ENCODE measurements around the gene DIDO1. TPM values are rescaled to one million over a fixed set of nuclear protein-coding genes. Genes with fewer than 3 reads are reported as not detected.
"Not testable (repeated sequence)": the region's sequence is repeated elsewhere in the genome, so short reads cannot be mapped to it uniquely, and the experiment has no call there.

Gene DIDO1
- total RNA-seq, 1 donor = 66.5 TPM

DNA sequence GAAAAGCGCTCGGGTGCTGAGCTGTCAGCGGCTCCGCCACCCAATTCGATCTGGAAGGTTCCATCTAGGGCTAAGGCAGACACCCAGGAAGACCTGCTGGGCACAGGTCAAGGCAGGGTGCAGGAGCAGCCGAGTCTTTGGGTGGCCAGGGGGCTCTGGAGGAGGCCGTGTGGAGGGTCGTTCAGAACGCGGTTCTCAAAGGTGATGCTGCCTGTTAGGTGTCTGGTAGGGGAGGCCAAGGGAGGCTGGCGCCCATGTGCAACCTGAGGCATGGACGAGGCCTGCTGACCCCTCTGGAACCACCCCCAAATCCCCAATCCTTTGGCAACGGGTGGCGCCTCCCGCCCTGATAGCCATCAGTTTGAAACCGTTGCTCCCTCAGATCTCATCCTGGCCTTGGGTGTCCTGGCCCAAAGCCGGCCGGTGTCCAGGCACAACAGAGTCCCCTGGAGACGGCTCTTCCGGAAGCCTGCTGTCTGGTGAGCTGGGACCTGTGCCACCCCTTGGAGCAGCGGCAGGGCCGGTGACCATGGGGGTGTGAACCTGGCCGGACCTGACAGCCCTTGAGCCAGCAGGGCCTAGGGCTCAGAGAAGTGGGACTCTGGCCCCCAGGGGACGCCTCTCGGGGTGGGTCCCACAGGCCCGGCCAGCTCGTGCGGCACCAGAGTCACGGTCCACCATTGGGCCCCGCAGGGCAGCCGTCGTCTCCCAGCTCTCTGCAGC, 36.7 kb upstream of the DIDO1 start:
- DNase-seq (ENCODE audit: low read depth in 2 of 3, low spot score in 2 of 3) = no peak

DNA sequence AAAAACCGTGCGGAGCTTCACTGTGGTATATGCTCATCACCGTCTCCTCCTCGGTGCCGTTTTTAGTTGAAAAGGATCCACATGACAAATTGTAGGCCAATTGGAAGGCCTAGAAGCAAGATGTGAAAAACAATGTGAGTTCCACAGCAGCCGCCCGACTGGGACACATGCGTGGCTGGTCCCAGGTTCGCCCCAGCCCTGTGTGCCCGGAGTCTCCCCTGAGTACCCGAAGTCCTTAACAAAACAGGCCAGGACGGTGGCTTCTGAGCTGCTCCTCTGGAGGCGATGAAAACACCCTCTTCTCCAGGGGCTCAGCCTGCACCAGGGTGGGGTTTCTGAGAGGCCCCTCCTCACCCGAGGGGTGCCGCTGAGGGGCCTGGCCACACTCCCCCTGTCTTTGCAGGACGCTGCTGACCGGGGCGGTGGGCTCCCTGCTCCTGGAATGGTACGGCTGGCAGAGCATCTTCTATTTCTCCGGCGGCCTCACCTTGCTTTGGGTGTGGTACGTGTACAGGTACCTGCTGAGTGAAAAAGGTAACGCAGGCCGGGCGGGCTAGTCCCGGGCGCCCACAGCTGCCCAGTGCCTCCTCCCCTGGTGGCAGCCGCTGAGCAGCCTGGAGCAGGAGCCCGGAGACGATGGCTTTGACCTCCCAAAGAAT, 36.0 kb upstream of the DIDO1 start:
- DNase-seq (ENCODE audit: low read depth in 2 of 3, low spot score in 2 of 3) = no peak

DNA sequence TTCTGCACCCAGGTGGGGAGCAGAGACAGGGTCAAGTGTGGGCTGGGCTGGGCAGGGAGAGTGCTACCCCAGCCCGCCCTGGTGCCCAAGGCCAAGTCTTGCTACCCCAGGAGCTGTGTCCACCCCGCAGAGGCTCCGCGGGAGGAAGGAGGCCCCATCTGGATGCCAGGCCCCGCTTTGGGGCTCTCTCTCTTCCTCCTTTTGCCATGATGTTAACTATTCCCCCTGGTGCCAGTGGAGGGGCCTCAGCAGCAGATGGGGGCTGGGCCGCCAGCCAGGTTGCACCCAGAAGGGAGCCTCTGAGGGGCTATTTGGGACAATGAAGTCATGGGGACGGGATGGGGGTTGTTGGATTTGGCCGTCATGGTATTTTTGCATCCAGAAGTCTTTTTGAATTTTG, 35.5 kb upstream of the DIDO1 start:
- DNase-seq (ENCODE audit: low read depth in 2 of 3, low spot score in 2 of 3) = no peak

DNA sequence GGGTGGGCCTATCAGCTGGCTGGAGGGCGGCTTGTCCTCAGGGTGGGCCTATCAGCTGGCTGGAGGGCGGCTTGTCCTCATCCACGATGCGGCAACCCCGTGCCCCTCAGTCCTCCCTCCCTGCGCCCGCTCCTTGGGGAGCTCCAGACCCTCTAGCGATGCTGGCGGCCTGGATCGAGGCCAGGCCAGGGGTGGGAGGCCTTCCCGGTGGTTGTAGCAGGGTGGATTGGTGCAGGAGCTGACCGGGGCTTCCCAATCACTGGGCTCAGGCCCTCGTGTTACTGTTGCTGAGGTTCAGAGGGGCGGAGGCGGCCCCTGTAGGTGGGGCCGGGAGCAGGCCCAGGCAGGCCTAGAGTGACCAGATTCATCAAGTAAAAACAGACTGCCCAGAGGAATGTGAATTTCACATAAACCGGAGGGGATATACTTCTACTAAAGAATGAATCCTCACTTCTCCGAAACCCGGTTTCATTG, 35.0 kb upstream of the DIDO1 start:
- no peak for DNase-seq (ENCODE audit: low read depth in 2 of 3, low spot score in 2 of 3)

DNA sequence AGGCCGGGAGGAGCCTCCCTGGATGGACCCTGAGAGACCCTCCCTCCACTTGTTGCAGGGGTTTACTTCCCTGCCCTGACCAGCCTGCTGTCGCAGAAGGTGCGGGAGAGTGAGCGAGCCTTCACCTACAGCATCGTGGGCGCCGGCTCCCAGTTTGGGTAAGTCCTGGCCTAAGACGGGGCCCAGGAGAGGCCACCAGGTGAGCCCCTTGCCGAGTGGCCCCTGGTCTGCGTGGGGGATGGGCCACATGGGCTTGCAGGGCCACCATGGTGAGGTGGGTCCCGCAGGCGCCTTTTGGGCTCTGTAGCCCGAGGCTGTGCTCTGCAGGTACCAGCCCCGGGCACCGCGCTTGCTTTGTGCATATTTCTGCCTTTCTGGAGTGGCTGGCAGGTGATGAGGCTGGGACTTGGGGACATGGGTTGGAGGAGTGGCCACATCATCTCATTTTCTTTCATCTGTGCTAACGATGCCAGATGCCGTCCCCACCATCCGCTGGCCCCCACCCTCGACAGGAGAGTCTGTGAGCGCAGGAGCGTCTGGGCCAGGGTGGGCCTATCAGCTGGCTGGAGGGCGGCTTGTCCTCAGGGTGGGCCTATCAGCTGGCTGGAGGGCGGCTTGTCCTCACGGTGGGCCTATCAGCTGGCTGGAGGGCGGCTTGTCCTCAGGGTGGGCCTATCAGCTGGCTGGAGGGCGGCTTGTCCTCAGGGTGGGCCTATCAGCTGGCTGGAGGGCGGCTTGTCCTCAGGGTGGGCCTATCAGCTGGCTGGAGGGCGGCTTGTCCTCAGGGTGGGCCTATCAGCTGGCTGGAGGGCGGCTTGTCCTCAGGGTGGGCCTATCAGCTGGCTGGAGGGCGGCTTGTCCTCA, 34.4 kb upstream of the DIDO1 start:
- not testable (repeated sequence) for DNase-seq (ENCODE audit: low read depth in 2 of 3, low spot score in 2 of 3)

DNA sequence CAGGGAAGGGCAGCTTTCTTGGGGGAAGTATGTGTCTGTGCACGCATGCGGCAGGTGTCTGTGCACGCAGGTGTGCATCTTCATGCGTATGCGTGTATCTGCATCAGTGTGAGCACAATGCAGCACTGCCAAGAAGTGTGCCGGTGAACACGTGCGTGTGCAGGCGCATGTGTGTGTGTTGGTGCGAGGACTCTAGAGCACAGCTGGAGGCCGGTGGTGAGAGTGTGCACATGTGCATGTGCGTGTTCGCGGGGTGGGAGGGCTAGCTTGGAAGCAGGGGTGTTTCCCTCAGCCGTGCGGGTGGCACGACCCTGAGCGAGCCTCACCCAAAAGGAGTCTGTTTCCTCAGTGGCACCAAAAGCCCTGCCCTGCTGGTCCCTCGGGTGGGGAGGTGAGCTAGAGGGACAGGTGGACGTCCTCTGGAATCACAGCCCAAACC, 33.7 kb upstream of the DIDO1 start:
- no peak for DNase-seq (ENCODE audit: low read depth in 2 of 3, low spot score in 2 of 3)

DNA sequence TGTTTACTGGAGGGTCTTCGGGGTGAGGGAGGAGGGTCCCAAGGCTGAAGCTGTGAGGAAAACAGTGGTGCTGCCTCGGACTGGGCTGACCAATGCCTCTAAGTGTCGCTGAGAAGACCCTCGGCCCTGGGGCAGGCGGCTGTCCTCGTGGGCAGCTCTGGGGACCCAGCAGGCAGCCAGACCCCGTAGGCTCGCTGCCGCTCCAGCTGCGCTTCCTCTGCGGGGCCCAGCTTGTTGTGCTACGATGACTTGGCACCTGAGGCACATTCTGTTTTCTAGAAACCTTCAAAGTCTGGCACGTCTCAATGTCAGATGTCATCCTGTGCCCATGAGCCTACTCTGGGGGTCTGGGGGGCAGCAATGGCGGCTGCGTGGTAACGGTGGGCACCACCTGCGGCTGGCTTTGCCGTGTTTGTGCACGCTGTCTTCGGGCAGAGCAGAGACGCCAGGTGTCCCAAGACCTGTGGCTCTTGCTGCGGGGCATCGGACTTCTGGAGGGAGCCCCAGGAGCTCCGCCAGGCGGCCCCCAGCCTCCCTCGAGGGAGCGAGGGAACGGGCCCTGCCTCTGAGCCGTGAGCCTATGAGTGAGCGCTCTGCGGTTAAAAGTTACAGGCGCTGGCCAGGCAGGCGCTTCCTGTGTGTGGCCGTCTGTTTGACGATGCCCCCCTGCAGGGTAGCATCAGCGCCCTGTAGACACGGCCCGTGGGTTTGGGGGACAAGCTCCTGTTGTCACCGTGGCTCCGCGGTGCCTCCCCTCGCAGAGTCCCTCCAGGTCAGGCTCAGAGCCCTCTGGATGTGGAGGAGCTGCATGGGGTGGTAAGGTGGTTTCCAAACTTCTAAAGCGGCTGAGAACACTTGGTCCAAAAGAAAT, 33.0 kb upstream of the DIDO1 start:
- peak in 2 of 3 donors; percentile 72 to 86 for DNase-seq (ENCODE audit: low read depth in 2 of 3, low spot score in 2 of 3)

DNA sequence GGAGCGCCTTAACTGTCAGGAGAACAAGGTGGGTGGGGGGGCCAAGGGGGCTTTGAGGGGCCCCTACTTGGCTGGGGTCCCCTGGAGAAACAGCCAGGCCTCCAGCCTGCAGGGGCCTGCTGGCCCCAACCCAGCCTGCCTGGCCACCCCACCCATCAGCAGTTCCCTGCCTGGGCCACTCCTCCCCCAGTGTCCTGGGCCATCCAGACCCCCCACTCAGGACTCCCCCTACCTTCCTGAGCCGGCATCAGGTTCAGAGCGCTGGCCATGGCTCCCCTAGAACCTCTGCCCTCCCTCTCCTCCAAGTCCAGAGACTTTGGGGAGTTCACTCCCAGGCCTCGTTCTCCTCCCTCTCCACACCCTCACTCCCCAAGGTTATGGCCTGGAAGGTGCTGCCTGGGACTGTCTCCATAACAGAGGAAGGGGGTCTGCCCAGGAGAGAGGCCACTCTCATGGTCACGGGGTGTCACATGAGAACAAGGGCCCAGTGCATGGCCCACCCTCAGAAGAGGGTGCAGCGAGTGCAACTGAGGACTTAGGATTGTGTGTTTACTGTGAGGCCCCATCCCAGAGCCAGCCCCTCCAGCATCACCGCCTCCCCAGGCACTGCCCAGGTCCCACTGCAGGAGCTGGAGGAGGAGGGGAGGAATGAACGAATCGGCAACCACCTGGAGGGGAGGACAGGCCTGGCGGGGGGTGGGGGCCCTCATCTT, 32.2 kb upstream of the DIDO1 start:
- no peak for DNase-seq (ENCODE audit: low read depth in 2 of 3, low spot score in 2 of 3)

DNA sequence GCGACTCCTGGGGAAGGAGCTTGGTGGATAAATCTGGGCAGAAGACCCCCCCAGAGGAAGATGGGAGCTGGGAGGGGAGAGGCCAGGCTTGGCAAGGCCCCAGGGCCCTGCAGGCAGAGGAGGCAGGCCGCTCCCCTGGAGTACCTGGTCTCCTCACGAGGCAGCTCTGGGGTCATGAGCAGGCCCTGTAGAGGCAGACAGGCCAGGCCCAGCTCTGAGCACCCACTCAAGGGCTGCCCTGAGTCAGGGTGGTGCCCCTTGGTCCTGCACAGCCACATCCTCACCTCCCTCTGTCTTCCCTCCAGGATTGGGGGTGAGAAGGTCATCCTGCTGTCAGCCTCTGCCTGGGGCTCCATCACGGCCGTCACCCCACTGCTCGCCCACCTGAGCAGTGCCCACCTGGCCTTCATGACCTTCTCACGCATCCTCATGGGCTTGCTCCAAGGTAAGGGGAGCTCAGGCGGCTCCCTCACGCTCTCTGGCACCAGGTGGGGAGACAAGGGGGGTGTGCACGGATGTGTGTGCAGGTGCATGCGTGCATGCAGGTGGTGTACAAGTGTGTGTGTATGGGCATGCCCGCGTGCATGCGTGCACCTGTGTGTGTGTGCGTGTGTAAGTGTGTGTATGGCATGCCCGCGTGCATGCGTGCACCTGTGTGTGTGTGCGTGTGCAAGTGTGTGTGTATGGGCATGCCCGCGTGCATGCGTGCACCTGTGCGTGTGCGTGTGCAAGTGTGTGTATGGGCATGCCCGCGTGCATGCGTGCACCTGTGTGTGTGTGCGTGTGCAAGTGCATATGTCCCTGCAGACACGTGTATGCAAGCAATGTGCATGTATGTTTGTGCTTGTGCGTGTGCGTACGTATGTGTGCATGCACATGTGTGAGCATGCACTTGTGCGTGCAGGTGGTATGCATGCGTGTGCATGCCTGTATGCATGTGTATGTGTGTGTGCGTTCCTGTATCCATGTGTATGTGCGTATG, 31.1 kb upstream of the DIDO1 start:
- no peak for DNase-seq (ENCODE audit: low read depth in 2 of 3, low spot score in 2 of 3)

DNA sequence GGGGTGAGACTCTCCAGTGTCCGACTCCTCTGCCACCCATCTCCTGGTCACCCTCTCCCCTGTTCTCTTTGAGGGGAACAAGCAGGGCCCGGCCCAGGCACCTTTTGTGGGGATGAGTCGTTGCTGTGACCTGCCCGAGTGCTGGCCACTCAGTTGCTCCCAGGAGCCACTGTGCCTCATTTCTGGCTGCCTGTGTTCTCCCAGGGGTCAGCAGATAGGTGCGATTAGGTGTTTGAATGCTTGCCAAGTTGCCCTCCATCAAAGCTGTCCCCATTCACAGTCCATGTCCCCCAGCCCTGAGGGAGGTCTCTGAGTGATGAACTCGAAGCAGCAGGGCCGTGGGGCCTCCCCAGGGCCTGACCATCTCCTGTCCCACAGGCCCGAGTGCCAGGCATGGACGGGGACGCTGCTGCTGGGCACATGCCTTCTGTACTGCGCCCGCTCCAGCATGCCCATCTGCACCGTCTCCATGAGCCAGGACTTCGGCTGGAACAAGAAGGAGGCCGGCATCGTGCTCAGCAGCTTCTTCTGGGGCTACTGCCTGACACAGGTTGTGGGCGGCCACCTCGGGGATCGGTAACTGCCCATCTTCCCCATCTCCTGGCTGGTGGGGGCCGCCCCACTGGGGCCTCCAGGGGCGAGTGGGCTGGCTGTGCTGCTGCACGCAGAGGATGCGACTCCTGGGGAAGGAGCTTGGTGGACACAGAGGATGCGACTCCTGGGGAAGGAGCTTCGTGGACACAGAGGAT, 30.3 kb upstream of the DIDO1 start:
- DNase-seq (ENCODE audit: low read depth in 2 of 3, low spot score in 2 of 3) = no peak

DNA sequence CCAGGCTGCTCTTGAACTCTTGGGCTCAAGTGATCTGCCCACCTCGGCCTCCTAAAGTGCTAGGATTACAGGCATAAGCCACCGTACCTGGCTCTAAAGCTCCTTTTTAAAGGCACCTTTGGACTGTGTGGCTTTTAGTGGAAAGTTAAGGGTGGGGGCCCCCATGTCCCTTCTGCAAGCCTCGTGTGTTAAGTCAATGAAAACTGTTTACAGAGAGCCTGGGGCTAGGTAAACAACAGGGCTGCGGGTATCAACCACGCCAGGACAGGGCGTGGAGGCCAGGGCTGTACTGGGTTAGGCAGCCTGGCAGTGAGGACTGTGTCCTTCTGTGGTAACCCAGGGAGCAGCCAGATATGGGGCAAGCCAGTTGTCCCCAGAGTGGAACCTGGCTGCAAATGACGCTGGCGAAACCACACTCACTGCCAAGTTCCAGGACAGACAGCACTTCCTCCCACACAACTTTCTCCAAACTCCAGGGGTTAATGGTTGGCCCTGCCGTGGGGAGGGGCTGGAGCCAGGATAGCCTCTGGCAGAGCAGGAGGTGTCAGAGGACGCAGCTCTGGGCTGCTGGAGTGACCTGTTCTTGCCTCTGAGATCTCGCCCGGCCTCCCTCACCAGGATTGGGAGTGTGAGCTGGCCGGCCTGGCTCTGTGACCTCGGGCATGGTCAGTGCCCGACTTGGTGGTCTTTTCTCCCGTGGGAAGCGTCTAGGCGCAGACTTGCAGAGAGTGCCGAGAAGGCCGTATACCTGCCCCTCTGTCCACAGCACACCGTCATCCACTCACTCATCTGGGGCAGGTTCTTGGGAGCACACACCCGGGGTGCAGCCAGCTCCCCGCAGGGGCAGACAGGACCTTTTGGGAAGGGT, 29.4 kb upstream of the DIDO1 start:
- DNase-seq (ENCODE audit: low read depth in 2 of 3, low spot score in 2 of 3) = no peak

DNA sequence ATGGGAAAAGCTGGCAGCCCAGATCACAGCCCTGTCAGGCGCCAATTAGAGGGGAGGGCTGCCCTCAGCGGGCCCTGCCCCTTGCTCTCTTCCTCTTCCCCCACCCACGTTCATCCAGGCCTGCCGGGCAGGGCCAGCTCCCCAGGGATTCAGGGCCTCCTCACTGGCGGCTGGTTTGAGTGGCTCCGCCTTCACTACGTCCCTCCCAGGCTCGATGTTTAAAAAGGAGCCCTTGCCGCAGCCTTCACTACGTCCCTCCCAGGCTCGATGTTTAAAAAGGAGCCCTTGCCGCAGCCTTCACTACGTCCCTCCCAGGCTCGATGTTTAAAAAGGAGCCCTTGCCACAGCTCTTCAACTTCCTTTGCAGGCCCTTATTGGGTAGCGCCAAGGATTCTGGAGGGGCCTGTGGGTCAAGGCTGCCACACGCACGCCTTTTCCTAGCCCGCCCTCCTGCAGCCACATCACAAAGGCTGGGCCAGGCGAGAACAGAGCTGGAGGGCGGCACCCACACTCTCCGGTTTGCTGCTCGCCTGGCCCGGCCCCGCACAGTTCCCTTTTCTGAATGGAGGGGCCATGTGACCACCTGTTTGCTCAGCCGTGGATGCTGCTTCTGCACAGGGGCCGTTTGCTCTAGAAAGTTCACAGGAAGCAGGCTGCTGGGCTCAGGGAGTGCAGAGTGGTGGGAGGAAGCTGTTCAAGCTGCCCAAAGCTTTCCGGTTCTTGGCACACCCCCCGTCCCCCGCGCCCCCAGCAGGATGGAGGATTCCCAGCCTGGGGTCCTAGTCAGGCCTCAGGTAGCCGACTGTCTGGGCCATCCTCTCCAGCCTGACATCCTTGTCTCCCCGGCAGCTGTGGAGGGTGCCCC, 27.8 kb upstream of the DIDO1 start:
- peak; percentile 38 to 99 (median 95) for DNase-seq (ENCODE audit: low read depth in 2 of 3, low spot score in 2 of 3)

DNA sequence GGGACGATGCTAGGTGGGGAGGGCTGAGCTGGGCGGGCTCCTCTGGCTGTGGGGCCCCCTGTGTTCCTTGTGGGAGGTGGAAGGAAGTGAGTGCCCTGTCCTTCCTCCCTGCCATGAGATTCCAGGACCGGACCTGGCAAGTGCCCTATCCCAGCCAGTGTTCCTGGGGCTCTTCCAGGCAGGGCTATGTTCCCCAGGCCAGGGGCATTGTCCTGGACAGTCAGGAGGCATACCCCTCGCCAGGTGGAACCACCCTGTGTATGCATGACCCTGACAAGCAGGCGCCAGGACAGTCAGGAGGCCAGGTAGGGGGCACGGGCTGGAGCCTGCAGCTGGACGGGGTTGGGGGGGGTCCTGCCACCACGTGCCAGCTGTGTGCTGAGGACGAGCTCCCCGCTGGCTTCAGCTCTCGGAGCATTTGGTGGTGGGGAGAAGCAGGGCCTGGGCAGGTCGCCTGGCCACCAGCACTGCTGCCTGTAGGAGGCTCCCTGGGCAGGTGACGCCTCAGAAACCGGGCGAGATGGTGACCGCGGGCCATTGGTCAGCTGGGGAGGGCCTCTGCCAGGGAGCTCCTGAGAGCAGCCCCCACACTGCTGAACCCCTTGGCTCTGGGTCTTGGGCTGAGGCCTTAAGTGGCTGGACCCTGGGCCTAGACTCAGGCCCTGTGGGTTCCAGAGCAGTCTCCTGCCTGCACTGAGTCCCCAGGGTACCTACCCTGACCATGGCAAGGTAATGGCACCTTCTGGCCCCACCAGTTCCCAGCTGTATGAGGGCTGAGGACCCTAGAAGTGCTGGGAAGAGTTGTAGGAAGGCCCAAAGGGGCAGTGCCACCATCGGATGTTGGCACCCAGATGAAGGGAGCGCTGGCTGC, 26.9 kb upstream of the DIDO1 start:
- no peak for DNase-seq (ENCODE audit: low read depth in 2 of 3, low spot score in 2 of 3)

DNA sequence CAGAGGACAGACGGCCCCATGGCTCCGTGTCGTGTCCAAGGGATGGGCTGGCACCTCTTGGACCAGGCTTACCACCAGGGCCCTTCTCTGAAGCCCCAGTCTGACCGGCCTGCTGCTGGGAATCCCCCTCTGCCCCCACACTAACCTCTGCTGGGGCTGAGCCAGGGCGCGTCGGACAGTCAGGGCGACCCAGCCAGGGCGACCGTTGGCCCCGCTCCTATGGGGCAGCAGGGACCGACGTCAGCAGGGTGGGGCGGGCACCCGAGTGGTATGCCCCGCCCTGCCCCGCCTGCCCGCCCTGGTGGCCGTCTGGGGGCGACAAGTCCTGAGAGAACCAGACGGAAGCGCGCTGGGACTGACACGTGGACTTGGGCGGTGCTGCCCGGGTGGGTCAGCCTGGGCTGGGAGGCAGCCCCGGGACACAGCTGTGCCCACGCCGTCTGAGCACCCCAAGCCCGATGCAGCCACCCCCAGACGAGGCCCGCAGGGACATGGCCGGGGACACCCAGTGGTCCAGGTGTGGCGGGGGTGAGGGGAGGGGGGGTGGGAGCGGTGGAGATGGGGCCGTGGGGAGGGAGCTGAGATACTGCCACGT, 26.2 kb upstream of the DIDO1 start, which contains the start of gene SLC17A9:
TSS of gene SLC17A9 (plus strand) at position 337 of the 595 bp plus-strand sequence. CDS start at position 459, 122 bp downstream.
- peak in 2 of 3 donors; percentile 67 to 68 for DNase-seq (ENCODE audit: low read depth in 2 of 3, low spot score in 2 of 3)

Data from hematopoietic multipotent progenitor cell (in vitro differentiated cells).